ENCODE results near the gene IMPA2.
"Not testable (repeated sequence)": the region's sequence is repeated elsewhere in the genome, so short reads cannot be mapped to it uniquely, and the experiment has no call there.

Gene IMPA2

DNA sequence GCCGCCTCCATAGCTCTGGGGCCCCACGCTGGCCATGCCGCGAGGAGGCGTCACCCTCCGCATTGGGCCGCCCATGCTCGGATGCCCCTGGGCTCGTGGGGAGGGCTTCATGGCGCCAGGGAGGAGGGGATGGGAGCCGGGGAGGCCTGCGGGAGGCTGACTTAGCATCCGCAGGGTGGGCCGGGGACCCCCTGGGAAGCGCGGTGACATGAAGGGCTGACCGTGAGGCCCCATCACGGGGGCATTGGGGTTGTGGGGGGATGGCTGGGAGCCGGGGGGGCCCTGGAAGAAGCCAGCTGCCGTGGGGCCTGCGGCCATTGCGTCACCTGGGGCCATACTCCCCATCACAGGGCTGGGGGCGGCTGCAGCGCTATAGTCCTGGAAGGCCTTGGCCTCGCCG, 86.4 kb downstream of the IMPA2 start:
- Mint-ChIP-seq H3K4me1 (no peaks in the 10 kb centered on the region), H3K4me3 (no peak overlapping the region), H3K9me3 (no peaks in the 10 kb centered on the region), H3K27ac (no peak overlapping the region), H3K36me3 (no peaks in the 10 kb centered on the region)
- DNase-seq (ENCODE audit: low spot score in 2 of 2) (no peak), ATAC-seq (no peak)

GRCh38 chr18:12068316-12068949, 87.1 kb downstream of the IMPA2 start:
- ATAC-seq: peak; percentile 17
- not testable (repeated sequence) for H3K36me3 Mint-ChIP-seq; H3K4me3 Mint-ChIP-seq; DNase-seq (ENCODE audit: low spot score in 2 of 2); H3K9me3 Mint-ChIP-seq; H3K27ac Mint-ChIP-seq; H3K4me1 Mint-ChIP-seq

DNA sequence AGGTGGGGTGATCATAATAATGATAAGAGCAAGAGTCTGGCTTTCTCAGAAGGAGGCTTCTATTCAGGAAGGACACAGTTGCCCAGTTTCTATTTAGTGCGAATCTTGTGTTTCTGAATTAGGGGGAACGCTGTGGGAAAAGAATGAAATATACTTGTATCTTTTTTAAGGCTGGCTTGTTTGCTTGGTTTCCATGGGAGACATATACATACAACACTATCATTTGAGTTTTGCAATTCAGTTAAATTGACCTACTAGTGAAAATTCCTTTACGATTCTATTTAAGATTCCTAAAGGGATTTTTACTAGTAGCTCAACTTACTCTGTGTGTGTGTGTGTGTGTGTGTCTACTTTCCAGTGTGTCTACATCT, 87.6 kb downstream of the IMPA2 start:
- no peak for DNase-seq (ENCODE audit: low spot score in 2 of 2)
- Mint-ChIP-seq H3K9me3 (no peaks in the 10 kb centered on the region), H3K4me1 (no peaks in the 10 kb centered on the region), H3K4me3 (no peak overlapping the region), H3K36me3 (no peaks in the 10 kb centered on the region), H3K27ac (no peak overlapping the region)
- no peak for ATAC-seq

DNA sequence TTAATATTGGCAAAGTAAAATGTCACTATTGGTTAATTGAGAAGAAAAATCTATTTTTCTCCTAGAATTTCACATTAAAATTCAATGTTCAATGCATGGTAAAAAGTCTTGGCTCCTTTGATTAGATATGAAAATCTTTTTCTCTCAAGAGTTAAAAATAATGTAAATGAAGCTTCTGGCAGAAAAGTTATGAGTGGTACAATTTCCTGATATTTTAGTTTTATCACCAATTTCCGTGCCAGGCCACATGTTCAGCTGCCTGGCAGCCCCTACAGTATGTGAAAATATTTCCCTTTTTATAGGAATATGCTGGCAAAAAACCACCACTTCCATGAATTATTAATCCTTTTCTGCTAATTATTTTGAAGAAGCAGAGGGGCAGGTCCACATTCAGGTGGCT, 89.8 kb downstream of the IMPA2 start:
- not testable (repeated sequence) for H3K36me3 Mint-ChIP-seq; DNase-seq (ENCODE audit: low spot score in 2 of 2); H3K27ac Mint-ChIP-seq; H3K4me3 Mint-ChIP-seq; ATAC-seq; H3K9me3 Mint-ChIP-seq; H3K4me1 Mint-ChIP-seq

DNA sequence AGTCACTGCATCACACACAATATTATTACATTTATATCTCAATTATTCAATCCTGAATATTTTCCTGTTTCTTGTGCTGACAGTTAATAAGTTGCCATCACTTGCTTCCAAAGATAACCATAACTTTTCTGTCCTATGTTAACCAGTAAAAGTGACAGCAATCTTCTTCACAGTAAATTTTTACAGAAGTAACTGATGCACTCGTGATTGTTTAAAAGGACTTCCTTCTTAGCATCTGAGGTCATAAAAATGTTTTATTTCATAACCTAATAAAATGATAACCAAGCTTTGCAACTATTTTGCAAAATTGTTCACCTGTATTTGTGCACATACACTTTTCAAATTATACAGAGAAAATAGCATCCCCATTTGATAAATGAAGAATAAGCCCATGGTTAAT, 91.7 kb downstream of the IMPA2 start:
- Mint-ChIP-seq H3K27ac (no peak overlapping the region), H3K4me3 (no peak overlapping the region), H3K36me3 (no peaks in the 10 kb centered on the region), H3K4me1 (no peaks in the 10 kb centered on the region), H3K9me3 (no peaks in the 10 kb centered on the region)
- no peak for DNase-seq (ENCODE audit: low spot score in 2 of 2)
- ATAC-seq: no peak

DNA sequence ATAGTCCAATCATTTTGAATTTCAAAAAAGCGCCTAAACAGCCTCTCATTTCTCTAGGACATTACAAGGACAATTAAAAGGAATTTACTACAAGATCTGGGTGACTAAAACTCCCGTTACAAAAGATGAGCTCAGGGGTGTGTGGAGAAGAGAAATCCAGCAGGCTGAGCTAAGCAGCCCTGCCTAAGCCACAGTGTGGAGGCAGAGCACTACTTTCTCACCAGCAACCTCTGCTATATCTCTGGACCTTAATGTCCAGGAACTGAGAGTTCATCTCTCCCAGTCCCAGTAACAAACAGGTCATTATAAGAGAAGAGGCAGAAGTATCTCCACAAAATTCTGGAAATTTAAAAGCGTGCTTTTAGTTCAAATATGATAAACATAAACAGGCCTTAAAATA, 93.4 kb downstream of the IMPA2 start:
- ATAC-seq (no peak), DNase-seq (ENCODE audit: low spot score in 2 of 2) (no peak)
- Mint-ChIP-seq H3K27ac (no peak overlapping the region), H3K36me3 (no peaks in the 10 kb centered on the region), H3K9me3 (no peaks in the 10 kb centered on the region), H3K4me1 (no peaks in the 10 kb centered on the region), H3K4me3 (no peak overlapping the region)

- Mint-ChIP-seq H3K27ac (no peak overlapping the region), H3K36me3 (no peaks in the 10 kb centered on the region), H3K4me1 (no peaks in the 10 kb centered on the region), H3K9me3 (no peaks in the 10 kb centered on the region), H3K4me3 (no peak overlapping the region)
- ATAC-seq (peak; percentile 77), DNase-seq (ENCODE audit: low spot score in 2 of 2) (no peak)
These were observed 95.3 kb downstream of the IMPA2 start for GRCh38 chr18:12076424-12077140.

DNA sequence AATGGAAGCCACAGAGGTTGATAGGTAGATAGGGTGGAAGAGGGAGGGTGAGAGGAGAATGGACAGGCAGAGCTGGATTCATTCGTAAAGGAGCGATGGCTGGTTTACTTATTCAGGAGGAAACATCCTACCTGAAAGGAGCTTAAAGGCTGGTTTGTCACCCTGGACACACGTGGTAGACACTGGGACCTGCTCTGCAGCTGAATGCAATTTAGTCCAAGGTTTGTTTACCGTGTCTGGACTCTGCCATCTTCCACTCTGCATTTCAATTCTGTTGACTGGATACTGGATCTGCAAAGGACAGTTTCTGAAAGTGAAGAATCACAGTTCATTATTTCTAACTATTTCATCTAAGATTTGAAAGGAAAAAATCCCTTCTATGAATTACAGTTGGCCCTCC, 96.7 kb downstream of the IMPA2 start:
- H3K4me1 Mint-ChIP-seq; H3K36me3 Mint-ChIP-seq; H3K4me3 Mint-ChIP-seq; H3K27ac Mint-ChIP-seq; H3K9me3 Mint-ChIP-seq; DNase-seq (ENCODE audit: low spot score in 2 of 2); ATAC-seq: not testable (repeated sequence)

DNA sequence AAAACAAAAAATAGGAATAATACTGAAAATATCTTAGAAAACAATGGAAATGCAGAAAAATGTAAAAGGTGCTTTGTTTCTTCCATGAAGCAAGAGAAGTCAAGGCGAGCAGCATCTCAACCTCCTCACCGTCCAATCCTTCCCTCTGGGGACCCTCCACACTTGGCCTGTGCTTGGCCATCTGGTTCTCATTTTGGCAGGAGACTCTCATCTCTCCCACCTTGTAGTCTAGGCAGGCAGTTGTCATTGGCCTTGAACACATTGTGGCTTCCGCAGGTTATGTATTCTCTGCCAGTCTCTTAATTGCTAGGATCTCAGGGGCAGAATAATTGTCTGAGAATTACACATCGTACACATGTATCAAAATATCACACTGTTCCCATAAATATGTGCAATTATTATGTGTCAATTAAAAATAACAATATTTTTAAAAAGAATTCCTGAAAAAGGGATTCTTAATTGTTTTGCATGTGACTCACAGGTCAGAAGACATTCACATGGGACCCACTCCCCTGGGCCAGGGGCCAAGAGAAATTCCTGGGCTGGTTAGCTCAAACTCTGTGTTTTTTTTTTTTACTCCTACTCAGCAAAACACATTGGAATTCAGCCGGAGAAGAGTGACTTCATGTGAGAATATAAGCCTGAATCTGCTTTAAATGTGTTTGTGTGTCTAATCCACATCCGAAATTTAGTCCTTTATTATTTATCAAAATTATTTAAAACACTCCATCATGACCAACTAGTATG, 98.4 kb downstream of the IMPA2 start:
- DNase-seq (ENCODE audit: low spot score in 2 of 2): no peak
- H3K9me3 Mint-ChIP-seq: no peaks in the 10 kb centered on the region
- H3K27ac Mint-ChIP-seq: no peak overlapping the region
- H3K4me3 Mint-ChIP-seq: no peak overlapping the region
- ATAC-seq: no peak
- H3K4me1 Mint-ChIP-seq: no peaks in the 10 kb centered on the region
- no peaks in the 10 kb centered on the region for H3K36me3 Mint-ChIP-seq
